Ishikawa (cell line): Measurements from ENCODE around the gene WWOX.

Experiments
- CEBPB ChIP-seq: IDR thresholded peaks from 2 replicates; pipeline ENCODE4 v1.6.1; 2012
- CREB1 ChIP-seq: IDR thresholded peaks from 2 replicates; pipeline ENCODE4 v1.6.1; 2012; ENCODE audit warnings: low read depth
- EGR1 ChIP-seq: IDR thresholded peaks from 2 replicates; pipeline ENCODE4 v1.6.1; 2012
- EP300 ChIP-seq: IDR thresholded peaks from 2 replicates; pipeline ENCODE4 v1.6.1; 2012; ENCODE audit warnings: borderline replicate concordance
- FOXM1 ChIP-seq: IDR thresholded peaks from 2 replicates; pipeline ENCODE4 v1.6.1; 2012; ENCODE audit warnings: low read depth, borderline replicate concordance
- MAX ChIP-seq: IDR thresholded peaks from 2 replicates; pipeline ENCODE4 v1.6.1; 2012
- NFIC ChIP-seq: IDR thresholded peaks from 2 replicates; pipeline ENCODE4 v1.6.1; 2012
- RAD21 ChIP-seq: IDR thresholded peaks from 2 replicates; pipeline ENCODE4 v1.6.1; 2012; ENCODE audit warnings: low read depth
- REST ChIP-seq: IDR thresholded peaks from 2 replicates; pipeline ENCODE4 v1.6.1; 2012; ENCODE audit warnings: low read depth, mild to moderate bottlenecking
- TAF1 ChIP-seq: IDR thresholded peaks from 2 replicates; pipeline ENCODE4 v1.6.1; 2012; ENCODE audit warnings: low read depth, mild to moderate bottlenecking
- TCF12 ChIP-seq: IDR thresholded peaks from 2 replicates; pipeline ENCODE4 v1.6.1; 2012; ENCODE audit warnings: low read depth
- TEAD4 ChIP-seq: IDR thresholded peaks from 2 replicates; pipeline ENCODE4 v1.6.1; 2012
- USF1 ChIP-seq: IDR thresholded peaks from 2 replicates; pipeline ENCODE4 v1.6.1; 2012
- YY1 ChIP-seq: IDR thresholded peaks from 2 replicates; pipeline ENCODE4 v1.6.1; 2012; ENCODE audit warnings: low read depth
- ZBTB7A ChIP-seq: IDR thresholded peaks from 2 replicates; pipeline ENCODE4 v1.6.1; 2012; ENCODE audit warnings: low read depth

WWOX gene

GRCh38 chr16:78405833-78406232 is 306.4 kb downstream of the WWOX start:
- TF ChIP-seq ZBTB7A = no peak
- TF ChIP-seq EGR1 = no peak
- no peak for TF ChIP-seq EP300
- no peak for TF ChIP-seq TCF12
- no peak for TF ChIP-seq CREB1
- no peak for TF ChIP-seq MAX
- TF ChIP-seq USF1 = no peak
- no peak for TF ChIP-seq NFIC
- no peak for TF ChIP-seq REST
- no peak for TF ChIP-seq CEBPB
- no peak for TF ChIP-seq YY1
- no peak for TF ChIP-seq RAD21
- no peak for TF ChIP-seq TAF1
- no peak for TF ChIP-seq TEAD4
- TF ChIP-seq FOXM1 = no peak

- TF ChIP-seq RAD21 = no peak
- TF ChIP-seq USF1 = no peak
- TF ChIP-seq REST = no peak
- no peak for TF ChIP-seq TCF12
- TF ChIP-seq ZBTB7A = no peak
- no peak for TF ChIP-seq TAF1
- TF ChIP-seq CREB1 = no peak
- TF ChIP-seq MAX = no peak
- TF ChIP-seq CEBPB = no peak
- TF ChIP-seq TEAD4 = no peak
- no peak for TF ChIP-seq FOXM1
- TF ChIP-seq EGR1 = no peak
- TF ChIP-seq YY1 = no peak
- no peak for TF ChIP-seq NFIC
- no peak for TF ChIP-seq EP300
Measured at GRCh38 chr16:78407191-78407590, 307.7 kb downstream of the WWOX start.

GRCh38 chr16:78413651-78414050 is 314.2 kb downstream of the WWOX start:
- TF ChIP-seq REST = no peak
- no peak for TF ChIP-seq CREB1
- no peak for TF ChIP-seq NFIC
- TF ChIP-seq FOXM1 = no peak
- TF ChIP-seq CEBPB = no peak
- no peak for TF ChIP-seq TEAD4
- TF ChIP-seq RAD21 = no peak
- no peak for TF ChIP-seq YY1
- TF ChIP-seq ZBTB7A = no peak
- no peak for TF ChIP-seq USF1
- TF ChIP-seq TAF1 = no peak
- TF ChIP-seq TCF12 = no peak
- no peak for TF ChIP-seq MAX
- TF ChIP-seq EP300 = no peak
- no peak for TF ChIP-seq EGR1

- TF ChIP-seq MAX = no peak
- TF ChIP-seq FOXM1 = no peak
- TF ChIP-seq TCF12 = no peak
- no peak for TF ChIP-seq YY1
- TF ChIP-seq USF1 = no peak
- no peak for TF ChIP-seq EGR1
- TF ChIP-seq EP300 = no peak
- TF ChIP-seq REST = no peak
- no peak for TF ChIP-seq CREB1
- no peak for TF ChIP-seq CEBPB
- TF ChIP-seq TAF1 = no peak
- no peak for TF ChIP-seq NFIC
- TF ChIP-seq TEAD4 = no peak
Measured at GRCh38 chr16:78415013-78415412, 315.6 kb downstream of the WWOX start.
